ENCODE results near the gene EDAR.

Gene EDAR

DNA sequence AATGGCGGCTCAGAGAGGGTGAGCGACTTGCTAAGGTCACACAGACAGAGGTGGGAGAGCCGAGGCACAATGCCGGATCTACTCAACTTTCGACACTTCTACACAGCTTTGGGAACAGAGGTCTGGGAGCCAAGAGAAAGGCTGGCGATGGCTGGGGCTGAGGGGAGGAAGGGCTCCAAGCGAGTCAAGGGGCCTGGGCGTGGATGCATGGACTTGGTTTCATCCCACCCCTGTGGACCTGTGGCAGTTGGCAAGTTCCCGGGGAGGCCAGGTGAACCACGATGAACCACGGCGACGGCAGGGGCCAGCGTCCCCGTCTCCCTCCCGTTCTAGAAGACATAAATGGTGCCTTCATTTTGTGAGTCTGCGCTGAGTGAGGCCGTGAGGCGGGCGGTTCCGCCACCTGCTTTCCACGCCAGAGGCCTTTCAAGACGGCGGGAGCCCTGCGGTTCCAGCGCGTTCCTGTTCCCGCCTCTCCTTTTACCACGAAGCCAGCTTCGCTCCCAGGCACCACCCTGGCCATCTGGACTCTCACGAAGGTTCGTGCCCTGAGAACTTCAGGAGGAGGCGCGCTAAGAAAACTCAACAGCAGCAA, 46.7 kb downstream of the EDAR start:
- no peak for DNase-seq (ENCODE audit: low read depth in 1 of 2, low spot score in 1 of 2)

DNA sequence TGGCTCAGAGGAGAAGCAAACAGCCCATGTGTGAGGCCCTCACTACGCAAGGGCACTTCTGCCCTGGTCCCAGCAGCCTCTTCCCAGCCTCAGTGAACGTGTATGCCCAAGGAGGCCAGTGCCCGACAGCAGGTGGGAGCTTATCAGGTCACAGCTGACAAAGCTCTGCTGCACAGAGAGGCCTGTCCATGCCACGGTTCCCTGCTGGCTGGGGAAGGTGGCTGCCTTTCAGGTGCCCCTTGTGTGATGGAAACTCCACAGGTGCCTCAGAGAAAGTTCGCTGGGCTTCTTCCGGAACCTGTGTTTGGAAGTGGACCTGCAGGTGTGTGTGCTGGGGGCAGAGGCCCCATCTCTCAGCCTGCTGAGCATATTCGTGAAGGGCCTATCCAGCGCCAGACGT, 47.3 kb downstream of the EDAR start:
- no peak for DNase-seq (ENCODE audit: low read depth in 1 of 2, low spot score in 1 of 2)

DNA sequence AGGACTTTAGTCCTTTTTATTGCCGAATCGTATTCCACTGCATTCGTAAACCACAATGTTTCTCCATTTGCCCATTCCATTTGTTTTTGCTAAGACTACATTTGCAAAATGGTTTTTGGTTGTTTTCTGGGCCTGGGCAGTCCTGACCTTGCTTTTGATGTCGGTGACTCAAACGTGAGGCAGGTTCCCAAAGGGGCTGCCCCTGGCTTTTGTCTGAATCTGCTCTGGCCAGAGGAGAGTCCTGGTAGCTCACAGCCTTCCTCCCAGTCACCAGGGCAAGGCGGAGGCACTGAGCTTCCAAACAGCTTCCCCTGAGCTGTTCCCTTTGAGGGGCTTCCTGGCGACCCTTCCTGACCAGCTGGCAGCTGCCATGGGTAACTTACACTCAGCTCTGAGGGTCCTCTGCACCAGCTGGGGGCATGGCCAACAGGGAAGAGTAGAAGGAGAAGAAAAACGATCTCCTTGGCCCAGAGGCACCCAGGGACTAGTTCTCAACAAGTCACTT, 47.8 kb downstream of the EDAR start:
- no peak for DNase-seq (ENCODE audit: low read depth in 1 of 2, low spot score in 1 of 2)

DNA sequence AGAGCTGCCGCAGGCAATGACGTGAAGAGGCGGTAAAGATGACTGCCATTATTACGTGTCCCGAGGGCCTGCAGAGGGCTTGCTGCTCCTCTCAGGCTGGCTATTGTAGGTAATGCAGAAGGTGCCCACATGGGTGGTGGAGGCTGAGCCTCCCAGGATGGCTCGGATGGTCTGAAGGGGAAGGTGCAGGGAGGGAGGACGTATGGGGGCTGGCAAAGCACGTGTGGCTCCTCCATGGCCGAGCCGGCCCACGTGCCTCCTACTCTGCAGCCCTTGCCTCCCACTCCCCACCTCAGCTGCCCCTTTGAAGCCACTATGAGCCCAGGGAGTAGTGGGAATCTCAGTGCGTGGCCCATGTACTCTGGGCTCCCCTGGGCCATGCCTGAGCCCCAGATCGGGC, 48.9 kb downstream of the EDAR start:
- DNase-seq (ENCODE audit: low read depth in 1 of 2, low spot score in 1 of 2) = no peak

DNA sequence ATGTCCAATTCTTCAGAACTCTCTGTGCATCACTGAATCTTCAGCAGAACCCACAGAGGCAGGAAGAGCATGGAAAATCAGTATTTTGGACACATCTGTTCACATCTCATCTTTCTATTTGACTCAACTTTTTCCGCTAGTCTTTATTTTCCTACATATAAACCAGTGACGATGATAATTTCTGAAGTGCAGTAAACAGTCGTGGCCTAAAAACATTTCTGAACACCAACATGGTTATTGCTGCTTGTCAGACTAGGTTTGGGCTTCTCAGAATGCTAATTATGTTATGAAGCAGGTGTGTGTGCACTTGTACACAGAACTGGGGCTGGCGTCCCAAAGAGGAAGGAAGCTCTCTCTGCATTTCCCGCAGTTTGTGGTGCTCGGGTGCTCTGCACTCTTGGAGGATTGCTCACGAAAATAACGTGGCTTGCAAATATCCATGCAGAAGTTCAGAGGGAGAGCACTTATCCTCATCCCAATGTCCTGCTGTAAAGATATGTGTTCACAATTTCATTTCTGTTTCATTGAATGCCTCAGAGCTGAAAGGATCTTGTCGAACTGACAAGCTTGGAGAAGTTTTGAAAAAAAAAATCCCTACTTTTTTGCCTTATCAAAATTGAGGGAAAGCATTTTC, 50.8 kb downstream of the EDAR start:
- no peak for DNase-seq (ENCODE audit: low read depth in 1 of 2, low spot score in 1 of 2)

DNA sequence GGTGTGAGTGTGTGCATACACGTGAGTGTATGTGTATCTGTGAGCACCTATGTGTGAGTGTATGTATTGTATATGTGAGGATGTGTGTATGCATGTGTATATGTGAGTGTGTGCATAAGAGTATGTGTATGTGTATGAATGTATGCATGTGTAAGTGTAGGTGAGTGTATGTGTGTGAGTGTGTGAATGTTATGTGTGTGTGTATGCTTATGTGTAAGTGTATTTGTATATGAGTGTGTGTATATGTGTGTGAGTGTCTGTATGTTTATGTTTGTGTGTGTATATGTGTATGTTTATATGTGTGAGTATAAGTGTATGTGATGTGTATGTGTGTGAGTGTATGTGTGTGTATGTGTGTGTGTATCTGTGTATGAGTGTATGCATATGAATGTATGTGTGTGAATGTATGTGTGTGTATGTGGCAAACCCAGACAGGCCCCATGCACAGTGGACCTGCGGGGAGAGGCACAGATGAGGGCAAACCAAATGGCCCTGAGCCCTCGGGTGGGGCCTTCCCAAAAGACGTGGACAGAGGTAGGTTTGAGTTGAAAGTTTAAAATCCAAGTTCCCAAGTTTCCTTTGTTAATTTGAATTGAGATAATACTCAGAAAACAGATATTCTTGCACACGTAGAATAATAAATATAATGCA, 51.5 kb downstream of the EDAR start:
- no peak for DNase-seq (ENCODE audit: low read depth in 1 of 2, low spot score in 1 of 2)

DNA sequence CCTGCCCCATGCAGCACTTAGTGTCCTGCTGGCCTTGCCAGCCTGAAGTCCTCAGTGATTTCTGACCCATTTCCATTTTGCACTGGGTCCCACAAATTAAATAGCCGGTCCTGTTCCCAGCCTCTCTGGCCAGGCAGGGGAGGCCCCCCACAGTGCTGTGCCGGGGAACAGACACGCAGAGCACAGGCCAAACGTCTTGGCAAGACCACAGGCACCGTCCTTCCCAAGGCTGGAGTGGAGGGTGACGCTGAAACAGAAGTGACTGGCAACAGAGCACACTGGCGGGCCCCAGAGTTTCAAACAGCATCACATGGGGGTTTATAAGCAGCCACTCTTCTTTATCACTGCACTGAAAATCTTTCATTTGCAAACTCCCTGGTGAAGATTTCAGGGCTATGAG, 52.2 kb downstream of the EDAR start:
- DNase-seq (ENCODE audit: low read depth in 1 of 2, low spot score in 1 of 2) = no peak

DNA sequence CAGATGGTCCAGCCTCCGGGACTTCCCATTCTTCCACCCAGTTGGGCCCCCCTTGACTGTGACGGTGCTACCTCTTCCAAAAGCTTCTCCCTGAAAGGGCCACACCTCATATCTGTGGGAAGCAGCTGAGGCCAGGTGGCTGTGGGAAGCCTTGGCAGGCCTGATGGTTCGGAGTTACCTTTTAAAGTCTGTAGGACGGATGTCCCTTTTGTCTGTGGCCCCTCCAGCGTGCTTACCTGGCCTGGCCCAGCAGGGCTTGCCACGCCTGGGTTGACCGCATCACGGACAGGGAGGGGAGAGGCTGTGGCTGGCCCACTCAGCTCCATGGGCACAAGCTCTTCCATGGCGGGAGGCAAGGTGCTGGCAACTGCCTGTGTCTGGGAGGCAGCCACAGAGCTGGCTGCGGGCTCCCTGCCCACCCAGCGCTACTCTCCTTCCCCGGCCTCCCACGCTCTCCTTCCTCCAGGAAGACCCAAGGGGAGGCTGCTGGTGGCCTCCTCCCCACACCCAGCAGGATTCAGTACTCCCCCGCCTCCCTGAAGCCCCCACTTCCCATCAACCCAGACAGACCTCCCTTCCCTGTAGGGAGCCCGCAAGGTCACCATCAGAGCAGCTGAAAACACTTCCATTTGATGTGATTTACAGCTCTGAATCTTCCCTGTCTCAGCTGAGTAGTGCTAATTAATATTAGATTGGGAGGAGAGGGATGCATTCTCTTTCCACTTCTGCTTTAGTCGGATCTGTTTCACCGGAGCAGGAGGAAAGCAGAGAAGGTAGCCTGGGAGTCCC, 52.8 kb downstream of the EDAR start:
- DNase-seq (ENCODE audit: low read depth in 1 of 2, low spot score in 1 of 2) = no peak

DNA sequence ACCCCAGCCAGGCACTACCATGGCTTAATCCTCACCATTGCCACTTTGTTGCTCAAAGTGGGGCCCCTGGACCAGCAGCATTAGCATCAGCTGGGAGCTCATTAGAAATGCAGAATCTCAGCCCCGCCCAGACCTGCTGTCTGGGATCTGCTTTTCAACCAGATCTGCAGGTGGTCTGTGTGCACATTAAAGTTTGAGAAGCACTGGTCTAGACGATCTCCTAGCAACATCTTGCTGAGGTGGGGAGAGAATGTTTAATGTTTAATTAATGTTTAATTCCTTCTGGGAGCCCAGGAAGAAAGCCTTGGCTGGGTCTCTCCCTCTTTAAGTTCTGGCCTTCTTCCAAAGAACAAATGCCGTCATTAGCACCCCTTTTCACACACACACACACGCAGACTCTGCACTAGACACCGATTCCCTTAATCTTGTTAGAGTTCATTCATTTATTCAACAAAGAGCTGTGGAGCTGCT, 53.7 kb downstream of the EDAR start:
- DNase-seq (ENCODE audit: low read depth in 1 of 2, low spot score in 1 of 2) = no peak

DNA sequence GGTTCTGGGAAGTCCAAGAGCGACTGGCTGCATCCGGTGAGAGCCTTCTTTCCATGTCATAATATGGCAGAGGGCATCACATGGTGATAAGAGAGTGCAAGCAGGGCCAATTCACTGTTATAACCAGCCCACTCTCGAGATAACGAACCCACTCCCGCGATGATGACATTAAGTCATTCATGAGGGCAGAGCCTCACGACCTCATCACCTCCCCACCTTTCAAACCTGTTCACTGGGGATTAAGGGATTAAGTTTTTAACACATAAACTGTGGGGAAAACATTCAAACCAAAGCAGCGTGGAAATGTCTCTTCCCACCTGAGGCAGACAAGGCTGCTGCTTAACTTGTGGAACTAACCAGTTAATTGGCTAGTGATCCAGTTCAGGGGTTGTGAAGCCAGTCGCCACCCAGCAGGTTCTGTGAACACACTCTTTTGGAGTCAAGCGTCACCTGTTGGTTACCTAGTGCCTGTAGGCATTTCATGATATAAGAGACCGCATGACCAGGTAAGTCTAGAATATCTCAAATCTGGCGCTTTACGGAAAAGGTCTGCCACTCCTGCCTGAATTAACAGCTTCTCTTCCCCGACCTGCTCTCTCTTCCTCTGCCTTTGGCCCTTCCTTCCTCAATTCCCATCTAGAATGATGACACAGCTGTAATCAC, 54.3 kb downstream of the EDAR start:
- DNase-seq (ENCODE audit: low read depth in 1 of 2, low spot score in 1 of 2) = no peak

DNA sequence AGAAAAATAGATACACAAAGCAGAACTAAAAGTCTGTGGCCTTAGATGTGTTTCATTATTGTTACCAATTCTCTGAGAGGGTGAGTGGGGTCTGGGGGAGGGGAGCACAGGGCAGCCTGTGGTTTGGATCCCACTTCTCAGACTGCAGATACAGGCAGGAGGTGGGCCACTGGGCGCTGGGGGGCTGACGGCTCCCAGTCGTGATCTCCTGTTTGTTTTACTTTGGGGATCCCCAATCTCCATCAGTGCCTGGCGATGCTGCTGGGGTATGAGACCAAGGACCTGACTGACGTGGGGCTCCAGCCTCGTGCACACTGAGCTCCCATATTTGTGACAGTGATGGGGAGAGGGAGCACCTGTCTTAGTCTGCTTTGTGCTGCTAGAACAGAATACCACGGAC, 54.9 kb downstream of the EDAR start:
- no peak for DNase-seq (ENCODE audit: low read depth in 1 of 2, low spot score in 1 of 2)

DNA sequence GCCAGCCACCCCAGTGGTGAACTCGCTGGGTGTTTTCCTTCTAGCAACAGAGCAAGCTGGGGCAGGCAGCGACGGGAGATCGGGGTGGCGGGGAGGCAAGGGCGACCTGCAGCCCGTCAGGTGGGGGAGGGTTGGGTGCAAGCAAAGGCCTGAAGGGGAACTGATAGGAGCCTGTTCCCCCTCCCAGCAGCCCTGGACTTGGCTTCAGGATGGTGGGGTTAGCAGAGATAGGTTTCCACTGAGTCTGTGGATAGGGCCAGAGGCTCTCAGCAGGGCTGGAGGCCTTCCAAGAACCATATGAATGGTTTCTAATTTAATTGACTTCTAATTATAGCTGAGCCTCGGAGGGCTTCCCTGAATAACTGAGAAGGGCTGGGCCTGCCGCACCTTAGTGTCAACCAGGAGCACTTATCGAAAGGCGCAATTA, 55.3 kb downstream of the EDAR start:
- DNase-seq (ENCODE audit: low read depth in 1 of 2, low spot score in 1 of 2) = no peak

DNA sequence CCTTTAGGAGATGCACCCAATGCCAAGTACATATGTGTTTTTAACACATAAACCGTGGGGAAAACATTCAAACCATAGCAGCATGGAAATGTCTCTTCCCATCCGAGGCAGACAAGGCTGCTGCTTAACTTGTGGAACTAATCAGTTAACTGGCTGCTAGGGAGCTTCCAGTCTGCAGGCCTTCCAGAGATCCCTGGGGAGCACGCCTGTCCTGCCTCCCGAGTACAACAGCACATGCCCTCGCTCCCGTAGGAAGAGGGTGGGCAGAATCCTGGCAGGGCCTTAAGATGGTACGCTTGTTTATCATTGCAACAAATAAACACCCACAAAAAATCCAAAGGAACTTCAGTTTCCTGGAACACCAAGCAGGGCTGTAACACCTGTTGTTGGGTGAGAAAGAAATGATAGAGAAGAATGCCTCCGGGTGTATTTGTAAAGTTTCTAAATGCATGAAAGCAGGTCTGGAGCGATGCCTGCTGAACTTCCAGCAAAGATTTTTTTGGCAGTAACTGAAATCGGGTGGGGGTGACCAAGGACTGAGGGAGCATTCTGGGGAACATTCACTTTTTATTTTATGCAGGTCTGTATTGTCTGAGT, 56.2 kb downstream of the EDAR start:
- no peak for DNase-seq (ENCODE audit: low read depth in 1 of 2, low spot score in 1 of 2)

DNA sequence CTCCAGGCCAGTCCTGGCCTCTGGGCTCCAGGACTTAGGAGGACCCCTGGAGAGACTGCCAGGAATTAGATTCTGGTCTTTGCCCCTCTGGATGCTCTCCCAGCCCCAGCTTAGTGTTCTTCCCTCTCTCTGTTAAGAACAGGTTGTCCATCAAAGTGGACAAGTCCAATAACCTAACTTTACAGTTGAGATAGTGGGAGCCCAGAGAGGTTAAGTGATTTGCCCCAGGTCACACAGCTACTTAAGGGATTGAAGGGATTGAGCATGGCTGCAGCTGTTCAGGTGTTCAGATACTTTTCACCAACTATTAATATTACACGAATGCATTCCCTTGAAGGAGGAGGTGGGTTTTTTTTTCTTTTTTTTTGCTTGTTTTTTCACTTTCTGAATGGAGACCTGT, 57.6 kb downstream of the EDAR start:
- DNase-seq (ENCODE audit: low read depth in 1 of 2, low spot score in 1 of 2) = no peak

DNA sequence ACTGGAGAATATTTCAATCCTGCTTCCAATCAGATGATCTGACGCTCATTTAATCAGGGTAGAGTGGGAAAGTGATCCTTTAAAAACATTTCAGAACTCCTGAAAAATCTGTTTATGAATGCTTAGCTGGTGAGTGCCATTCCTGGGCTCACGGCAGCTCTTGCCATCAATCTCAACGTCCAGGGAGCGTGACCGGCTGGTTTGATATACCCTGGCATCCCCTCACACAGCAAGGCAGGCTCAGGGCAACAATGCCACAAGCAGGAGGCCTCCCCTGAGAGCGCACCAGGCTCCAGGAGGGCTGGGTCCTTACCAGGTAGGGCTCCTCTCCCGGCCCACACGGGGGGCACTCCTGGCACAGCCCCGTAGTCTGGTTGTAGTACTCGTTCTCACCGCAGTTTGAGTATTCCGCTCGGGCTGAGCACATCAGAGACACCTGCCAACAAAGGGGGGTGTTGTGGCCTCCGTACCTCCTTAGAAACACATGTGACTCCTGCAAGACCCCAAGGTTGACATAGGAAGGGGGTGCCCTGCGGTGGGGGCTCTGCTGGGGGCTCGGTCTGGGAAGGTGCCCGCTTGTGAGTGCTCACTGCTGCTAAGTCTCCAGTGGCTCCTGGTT, 59.1 kb downstream of the EDAR start:
- DNase-seq (ENCODE audit: low read depth in 1 of 2, low spot score in 1 of 2) = no peak

DNA sequence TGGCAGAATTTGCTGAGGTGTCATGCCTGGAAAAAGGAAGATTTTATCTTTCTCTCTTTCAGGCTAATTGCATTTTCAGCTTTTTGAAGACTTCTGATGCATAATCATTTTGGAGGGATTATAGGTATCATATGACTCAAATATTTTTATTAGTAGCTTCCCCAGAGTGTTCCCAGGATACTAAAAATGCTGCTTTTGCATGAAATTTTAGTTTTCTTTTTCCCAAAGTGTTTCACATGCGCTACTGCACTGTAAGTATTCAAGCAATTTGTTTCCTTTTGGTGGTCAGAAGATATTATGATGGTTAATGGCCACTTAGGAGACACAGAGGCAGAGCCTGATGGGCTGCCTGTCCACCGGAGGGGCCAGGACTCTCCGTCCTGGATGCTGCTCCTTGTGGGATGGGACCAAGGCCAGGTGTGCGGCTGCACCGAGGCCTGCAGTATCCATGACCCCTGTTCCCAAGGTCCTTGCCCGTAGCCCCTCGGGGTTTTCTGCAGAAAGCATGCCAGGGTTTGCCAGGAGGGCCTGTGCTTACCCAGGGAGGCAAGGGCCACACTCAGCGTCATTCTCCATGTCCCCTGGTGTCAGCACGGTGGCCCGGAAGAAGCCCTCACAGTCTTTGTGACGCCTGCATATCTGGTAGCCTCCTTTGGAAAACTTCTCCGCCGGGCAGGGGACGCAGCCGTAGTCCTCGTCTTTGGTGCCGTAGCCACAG, 60.2 kb downstream of the EDAR start:
- DNase-seq (ENCODE audit: low read depth in 1 of 2, low spot score in 1 of 2) = no peak

DNA sequence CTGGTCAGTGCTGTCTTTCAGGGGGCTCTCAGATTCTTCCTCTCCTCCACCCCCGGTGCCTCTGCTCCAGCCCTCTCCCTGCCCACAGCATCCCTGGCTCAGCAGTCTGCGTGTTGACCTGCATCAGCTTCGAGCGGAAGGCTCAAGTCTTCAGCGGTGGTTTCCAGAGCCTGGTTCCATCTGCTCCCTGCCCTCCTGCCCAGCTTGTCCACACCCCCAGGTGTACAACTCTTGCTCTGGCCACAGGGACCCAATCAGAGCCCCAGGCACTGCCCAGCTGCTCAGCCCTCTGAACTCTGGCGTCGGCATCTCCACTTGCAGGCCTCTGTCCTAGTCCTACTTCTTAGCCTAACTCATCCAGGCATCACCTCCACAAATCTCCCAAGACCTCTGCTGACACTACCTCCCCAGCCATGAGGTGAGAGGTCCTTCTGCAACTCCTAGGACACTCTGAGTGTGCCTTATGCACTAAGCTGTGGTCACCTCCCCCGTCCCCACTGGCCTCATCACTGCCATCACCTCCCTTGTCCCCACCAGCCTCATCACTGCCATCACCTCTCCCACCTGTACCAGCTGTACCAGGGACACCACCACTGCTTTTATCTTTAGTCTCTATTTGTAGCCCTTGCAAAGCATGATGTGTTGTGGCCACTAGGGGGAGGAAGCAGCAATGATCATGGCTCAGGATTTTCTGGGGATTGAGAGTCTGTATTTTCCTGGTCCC, 60.9 kb downstream of the EDAR start:
- peak; percentile 7 to 34 for DNase-seq (ENCODE audit: low read depth in 1 of 2, low spot score in 1 of 2)

DNA sequence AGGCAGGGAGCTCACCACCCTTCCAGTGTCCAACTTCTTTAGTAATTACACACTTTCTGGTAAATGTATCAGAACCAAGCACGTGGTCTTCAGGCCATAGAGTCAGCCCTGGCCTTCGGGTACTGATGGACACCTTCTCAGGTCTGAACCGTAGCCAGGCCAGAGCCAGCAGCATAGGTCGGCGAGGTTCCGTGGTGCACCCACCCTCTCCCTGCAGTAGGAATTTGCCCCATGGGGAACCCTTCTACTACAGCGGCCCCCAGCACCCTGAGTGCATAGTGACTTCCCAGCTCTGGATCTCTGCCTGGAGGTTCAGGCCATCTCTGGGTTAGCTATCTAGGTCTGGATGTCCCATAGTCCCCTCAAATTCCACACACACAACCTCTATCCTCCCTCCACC, 61.6 kb downstream of the EDAR start:
- no peak for DNase-seq (ENCODE audit: low read depth in 1 of 2, low spot score in 1 of 2)
